Ishikawa (cell line): Measurements from ENCODE around the gene GLYAT.

Experiments used
- CEBPB ChIP-seq: IDR thresholded peaks from 2 replicates; pipeline ENCODE4 v1.6.1; 2012
- FOXM1 ChIP-seq: IDR thresholded peaks from 2 replicates; pipeline ENCODE4 v1.6.1; 2012; ENCODE audit warnings: low read depth, borderline replicate concordance
- TEAD4 ChIP-seq: IDR thresholded peaks from 2 replicates; pipeline ENCODE4 v1.6.1; 2012
- ZBTB7A ChIP-seq: IDR thresholded peaks from 2 replicates; pipeline ENCODE4 v1.6.1; 2012; ENCODE audit warnings: low read depth
- TF ChIP-seq, protein P1 (sequence below): IDR thresholded peaks from 2 replicates; pipeline ENCODE4 v1.6.1; 2012
- TF ChIP-seq, protein P2 (sequence below): IDR thresholded peaks from 2 replicates; pipeline ENCODE4 v1.6.1; 2012; ENCODE audit warnings: low read depth, mild to moderate bottlenecking
- TF ChIP-seq, protein P3 (sequence below): IDR thresholded peaks from 2 replicates; pipeline ENCODE4 v1.6.1; 2012

DNA sequence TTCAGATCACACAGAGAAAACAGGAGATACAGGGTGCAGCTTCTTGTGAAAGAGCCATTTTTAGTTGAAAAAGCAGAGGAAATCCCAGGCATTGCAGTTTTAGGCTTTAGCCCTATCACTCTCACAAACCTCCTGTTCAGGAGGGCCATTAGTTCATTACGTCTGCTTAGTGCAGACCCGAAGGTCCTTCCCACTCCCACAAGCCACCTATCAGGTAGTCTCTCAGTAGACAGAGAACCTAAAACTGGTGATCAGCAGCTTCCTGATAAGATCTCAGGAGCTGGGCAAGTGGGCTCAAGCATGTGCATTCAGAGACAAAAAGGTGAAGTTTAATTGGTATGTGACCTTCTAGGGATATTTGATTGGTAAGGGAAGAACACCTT is 4.3 kb downstream of the GLYAT start:
- TF ChIP-seq, protein P1, sequence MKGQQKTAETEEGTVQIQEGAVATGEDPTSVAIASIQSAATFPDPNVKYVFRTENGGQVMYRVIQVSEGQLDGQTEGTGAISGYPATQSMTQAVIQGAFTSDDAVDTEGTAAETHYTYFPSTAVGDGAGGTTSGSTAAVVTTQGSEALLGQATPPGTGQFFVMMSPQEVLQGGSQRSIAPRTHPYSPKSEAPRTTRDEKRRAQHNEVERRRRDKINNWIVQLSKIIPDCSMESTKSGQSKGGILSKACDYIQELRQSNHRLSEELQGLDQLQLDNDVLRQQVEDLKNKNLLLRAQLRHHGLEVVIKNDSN, result no peak
- TF ChIP-seq TEAD4, result no peak
- TF ChIP-seq, protein P2, sequence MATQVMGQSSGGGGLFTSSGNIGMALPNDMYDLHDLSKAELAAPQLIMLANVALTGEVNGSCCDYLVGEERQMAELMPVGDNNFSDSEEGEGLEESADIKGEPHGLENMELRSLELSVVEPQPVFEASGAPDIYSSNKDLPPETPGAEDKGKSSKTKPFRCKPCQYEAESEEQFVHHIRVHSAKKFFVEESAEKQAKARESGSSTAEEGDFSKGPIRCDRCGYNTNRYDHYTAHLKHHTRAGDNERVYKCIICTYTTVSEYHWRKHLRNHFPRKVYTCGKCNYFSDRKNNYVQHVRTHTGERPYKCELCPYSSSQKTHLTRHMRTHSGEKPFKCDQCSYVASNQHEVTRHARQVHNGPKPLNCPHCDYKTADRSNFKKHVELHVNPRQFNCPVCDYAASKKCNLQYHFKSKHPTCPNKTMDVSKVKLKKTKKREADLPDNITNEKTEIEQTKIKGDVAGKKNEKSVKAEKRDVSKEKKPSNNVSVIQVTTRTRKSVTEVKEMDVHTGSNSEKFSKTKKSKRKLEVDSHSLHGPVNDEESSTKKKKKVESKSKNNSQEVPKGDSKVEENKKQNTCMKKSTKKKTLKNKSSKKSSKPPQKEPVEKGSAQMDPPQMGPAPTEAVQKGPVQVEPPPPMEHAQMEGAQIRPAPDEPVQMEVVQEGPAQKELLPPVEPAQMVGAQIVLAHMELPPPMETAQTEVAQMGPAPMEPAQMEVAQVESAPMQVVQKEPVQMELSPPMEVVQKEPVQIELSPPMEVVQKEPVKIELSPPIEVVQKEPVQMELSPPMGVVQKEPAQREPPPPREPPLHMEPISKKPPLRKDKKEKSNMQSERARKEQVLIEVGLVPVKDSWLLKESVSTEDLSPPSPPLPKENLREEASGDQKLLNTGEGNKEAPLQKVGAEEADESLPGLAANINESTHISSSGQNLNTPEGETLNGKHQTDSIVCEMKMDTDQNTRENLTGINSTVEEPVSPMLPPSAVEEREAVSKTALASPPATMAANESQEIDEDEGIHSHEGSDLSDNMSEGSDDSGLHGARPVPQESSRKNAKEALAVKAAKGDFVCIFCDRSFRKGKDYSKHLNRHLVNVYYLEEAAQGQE, result no peak
- no peak for TF ChIP-seq FOXM1
- TF ChIP-seq CEBPB, result no peak
- TF ChIP-seq, protein P3, sequence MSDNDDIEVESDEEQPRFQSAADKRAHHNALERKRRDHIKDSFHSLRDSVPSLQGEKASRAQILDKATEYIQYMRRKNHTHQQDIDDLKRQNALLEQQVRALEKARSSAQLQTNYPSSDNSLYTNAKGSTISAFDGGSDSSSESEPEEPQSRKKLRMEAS, result no peak
- no peak for TF ChIP-seq ZBTB7A
